NK-92 (cell line): ENCODE data around the gene CTNNA1.

Experiments
- DNase-seq: peaks from one replicate; lab custom pipeline; 2025; ENCODE audit not compliant: unreplicated experiment; lab: John Stamatoyannopoulos, UW

The CTNNA1 gene

DNA sequence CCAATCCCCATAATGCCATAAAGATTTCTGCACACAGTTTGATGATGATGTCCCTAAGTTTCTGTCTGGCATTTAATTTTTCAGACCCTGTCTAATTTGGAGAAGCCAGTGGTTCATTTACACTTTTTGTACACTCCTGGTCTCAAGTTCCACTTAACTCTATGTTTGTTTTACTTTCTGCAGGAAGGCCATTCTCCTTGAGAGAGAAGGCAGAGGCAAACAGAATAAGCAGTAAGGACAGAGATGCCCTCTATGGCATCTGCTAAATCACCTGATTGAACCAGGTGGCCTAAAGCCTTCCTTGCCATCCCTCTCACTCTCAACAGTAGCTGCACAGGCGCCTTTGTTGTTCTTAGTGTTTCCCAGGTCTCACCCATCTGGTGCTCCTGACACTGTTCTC is 208.0 kb downstream of the CTNNA1 start:
- no peak for DNase-seq

DNA sequence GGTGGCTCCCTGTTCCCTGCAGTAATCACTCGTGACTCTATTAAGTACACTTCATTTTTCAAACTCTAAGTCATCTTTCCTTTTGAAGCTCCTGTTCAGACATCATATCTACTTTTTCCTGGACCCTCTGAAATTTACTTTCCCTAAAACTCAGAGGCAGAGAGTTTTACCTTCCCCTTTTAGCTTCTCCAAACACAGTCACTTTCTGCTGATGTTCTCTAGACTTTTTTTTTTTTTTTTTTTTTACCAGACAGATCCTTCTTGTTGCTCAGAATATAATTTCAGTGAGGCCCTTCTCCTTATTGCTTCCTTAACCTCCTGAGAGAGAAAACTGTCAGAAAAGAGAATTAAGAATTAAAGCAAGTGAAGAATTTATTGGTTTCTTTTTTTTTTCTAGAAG is 208.5 kb downstream of the CTNNA1 start:
- DNase-seq, result no peak

DNA sequence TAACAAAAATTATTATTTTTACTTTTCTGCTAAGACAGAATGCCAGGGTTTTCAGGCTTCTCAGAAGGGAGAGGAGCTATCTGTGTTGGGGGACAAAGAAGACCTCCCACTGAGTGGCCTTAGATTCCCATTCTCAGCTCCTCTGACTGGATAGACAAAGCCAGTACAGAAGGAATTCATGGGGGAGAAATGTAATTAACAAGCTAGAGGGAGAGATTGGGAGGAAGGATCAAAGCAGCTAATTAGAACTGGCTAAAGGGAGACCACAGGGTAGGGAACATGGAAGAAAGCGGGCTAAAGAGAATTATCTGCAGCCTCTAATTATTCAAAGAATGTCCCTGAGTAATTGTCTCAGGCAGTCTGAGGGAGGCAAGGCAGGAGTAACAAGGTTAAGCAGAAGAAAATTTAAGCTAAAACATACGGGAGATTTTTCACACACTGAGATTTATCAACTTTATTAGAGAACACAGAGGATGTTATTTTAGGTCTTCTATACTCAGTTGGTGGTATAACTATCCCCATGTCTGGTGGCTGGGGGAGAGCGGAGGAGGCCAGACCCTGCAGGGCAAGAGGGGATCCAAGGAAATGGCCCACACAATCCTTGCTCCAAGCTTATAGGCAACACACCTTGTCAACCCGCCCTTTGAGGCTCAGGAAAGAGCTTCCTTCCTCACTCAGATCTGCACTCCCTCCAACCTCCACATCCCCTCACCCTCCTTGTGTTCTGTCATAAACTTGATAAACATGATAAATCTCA is 209.6 kb downstream of the CTNNA1 start:
- no peak for DNase-seq

DNA sequence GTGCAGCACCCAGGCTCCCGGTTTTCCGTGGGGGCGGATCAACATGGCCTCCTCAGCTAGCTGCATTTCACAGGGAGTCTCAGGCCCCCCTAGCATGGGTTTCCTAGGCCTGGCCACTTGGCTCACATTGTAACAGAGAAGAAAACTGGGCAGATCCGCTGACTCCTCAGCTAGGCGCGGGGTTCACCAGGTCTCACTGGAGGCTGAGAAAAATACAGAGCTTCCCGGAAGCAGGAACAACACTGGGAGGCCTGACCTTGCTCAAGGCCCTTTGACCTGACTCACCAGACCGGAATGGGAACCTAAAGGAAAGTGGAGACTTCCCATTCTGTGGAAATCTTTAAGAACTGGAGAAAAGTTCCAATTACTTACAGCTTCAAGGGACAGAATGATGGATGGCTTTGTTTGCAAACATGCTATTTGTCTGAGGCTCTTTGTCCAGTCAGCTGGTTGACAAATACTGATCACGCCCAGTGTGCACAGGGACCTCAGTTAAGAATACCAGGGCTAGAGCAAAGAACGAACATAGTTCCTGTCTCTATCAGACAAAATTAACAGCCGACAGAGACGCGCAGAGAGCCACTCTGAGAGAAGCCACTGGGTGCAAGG is 210.6 kb downstream of the CTNNA1 start:
- DNase-seq, result no peak

DNA sequence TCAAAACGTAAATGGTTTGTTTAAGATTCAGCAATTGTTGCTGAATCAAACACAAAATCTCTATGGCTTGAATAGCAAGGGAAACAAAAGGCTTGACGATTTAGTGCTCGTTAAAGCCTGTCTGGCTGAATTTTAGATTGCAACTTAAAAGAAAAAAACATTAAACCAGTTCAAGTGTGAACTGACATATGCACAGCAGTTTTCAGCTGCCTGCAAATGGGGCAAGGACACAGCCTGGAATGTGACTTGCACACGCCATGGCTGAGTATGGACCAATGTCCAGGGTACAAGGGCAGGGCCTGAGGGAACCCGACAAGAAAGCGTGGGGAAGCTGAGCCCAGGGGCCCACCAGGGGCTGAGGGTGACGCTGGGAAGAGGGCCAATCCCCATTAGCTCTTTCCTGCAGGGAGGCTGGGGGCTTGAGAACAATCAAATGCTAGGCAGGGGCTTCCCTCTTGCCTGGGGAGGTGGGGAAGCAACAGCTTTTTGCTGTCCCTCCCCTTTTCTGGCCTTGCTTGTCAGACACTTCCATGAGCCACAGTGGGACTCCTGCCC is 211.5 kb downstream of the CTNNA1 start:
- DNase-seq, result no peak

DNA sequence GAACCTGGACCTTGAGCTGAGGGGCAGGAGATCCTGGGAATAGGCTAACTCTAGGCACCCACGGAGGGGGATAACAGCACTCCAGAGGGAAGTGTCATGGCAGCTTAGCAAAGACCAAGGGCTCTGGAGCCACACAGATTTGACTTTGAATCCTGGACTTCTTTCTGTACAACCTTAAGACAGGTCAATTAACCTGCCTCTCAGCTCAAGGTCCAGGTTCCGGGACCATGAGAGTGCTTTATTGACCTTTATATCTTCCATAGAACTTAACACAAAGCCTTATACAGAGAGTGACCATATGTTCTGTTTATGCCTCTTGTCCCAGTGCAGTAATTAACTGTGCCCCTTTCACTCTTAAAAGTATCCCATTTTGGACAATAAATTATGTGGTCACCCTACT is 212.4 kb downstream of the CTNNA1 start:
- DNase-seq, result no peak

DNA sequence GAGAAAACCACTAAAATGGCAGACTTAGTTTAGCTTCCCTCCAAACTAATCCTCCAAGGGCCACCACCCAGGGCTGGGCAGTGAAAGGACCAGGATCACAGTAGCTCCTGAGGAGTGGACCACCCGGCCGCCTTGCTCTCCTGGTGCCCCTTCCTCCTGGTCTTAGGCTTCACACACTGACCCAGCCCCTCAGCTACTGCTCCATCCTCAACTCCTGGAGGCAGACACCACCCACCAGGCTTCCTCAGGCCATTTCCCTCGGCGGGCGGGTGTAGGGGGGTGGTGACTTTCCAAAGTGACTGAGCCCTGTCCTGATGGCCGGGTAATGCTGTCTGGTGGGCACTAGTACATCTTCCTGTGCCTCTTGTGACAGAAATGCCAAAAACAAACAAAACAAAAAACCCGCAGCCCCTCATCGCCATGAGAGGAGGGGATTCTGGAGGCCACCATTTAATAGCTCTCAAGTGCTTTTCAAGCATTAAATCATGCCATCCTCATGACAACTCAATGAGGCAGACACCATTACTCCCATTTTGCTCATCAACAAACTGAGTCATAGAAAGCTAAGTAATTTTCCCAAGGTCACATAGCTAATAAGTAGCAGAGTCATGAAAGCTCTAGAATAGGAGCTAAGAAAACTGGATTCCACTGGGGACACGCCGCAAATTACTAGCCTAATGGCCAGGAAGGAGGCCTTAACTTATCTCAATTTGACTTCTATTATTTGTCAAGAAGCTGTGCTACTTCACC is 213.2 kb downstream of the CTNNA1 start:
- DNase-seq, result no peak

DNA sequence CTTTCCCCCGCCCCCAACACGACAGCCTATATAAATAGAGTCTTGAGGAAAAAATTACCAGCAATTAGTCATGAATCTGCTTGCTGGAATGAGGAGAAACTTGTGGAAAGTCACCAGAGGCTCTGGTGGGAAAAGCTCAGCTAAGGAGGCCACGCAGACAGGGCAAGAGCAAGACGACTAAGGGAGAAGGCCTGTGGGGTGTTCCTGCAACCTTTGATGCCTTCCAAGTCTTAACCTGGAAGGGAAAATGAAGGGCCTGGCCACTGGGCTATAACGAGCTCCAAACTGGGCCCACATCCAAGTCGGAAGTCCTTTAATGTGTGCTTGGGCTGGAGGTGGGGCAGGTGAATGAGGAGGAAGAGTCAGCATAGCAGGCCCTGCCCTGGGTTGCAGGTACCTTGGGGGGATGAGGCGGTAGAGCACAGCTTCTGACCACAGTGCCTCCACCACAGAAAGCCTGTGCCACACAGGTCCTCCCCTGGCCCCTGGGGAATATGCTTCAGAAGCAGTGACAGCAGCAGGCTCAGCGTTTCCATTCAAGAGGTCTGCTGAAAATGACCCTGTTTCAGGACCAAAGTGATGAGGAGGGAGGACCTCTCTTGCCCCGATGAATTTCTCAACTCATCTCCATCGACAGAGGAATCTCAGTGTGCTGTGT is 214.7 kb downstream of the CTNNA1 start:
- no peak for DNase-seq

DNA sequence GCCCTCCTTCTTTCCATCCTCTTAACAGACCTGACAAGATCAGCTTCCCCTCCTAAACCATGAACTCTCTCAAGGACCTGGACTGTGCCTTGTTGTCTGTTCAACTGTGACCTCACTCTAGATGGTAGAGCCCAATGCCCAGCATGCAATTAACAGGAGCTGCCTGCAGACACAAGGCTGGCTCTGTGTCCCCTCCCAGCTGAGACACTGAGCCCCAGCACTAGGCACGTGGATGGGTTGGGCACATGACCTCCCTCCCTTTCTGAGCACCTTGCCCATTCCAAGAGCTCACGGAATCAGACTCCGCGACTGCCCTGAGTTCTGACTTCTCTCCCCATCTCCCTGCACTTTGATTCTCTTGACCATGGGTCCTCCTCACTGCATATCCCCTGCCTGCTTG is 215.4 kb downstream of the CTNNA1 start:
- DNase-seq, result no peak

DNA sequence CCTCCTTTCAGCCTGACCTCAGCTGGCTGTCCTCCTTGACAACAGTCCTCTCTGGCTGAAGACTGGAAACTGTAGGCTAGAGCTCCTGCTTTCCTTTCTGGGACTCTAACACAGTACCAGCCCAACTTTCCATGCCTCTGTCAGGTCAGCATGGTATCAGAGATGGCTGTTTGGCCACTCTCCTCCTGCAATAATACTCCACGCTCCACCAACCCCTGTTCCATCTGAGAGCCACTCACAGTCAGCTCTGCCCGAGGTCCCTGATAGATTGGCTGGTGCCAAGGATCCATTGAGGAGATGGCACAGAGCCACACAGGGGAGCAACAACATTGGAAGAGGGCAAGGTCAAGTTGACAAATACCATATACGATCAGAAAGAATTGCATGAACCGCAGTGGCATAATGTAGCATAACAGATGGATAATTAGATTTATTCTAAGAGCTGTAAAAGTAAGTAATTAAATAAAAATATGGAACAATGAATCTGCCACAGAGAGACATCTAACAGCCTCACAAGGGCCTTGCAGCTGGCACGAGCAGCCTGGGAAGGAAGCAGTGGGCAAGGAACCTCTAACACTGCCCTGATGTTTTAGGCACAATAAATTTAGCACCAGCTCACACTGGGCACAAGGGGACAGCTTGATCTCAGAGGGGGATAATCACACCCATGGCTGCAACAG is 216.2 kb downstream of the CTNNA1 start:
- no peak for DNase-seq

DNA sequence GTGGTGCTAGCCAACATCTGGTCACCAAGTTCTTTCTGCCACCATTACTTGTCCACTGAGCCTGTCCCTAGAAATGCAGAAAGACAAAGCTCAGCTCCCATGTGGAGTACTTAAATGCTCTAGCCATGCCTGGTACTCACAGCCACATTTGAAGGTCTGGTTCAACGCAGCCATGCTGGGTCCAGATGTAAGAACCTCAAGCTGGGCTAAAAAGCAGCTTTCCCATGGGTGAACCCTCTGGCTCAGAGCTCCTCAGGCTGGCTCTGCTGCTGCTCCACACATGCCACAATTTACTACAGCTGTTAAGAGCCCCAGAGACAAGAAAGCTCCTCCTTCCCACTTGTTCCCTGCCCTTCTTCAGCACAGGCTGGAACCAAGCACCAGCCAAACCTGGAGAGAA is 219.0 kb downstream of the CTNNA1 start:
- no peak for DNase-seq

DNA sequence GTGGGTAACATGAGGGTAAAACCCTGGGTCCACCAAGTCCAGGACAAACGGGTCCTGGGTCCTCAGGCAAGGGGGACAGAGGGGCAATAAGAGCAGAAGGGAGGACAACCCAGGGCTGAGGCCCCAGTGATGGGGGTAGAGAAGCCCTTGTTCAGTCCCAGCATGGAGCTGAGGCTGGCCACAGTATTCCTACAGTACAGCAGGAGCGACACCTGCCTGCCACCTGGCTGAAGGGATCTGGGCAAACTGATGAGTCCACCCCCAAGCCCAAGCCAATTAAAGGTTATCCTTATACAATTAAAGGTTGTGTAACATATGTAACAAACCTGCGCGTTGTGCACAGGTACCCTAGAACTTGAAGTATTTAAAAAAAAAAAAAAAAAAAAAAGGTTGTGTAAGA is 219.6 kb downstream of the CTNNA1 start:
- DNase-seq, result no peak

DNA sequence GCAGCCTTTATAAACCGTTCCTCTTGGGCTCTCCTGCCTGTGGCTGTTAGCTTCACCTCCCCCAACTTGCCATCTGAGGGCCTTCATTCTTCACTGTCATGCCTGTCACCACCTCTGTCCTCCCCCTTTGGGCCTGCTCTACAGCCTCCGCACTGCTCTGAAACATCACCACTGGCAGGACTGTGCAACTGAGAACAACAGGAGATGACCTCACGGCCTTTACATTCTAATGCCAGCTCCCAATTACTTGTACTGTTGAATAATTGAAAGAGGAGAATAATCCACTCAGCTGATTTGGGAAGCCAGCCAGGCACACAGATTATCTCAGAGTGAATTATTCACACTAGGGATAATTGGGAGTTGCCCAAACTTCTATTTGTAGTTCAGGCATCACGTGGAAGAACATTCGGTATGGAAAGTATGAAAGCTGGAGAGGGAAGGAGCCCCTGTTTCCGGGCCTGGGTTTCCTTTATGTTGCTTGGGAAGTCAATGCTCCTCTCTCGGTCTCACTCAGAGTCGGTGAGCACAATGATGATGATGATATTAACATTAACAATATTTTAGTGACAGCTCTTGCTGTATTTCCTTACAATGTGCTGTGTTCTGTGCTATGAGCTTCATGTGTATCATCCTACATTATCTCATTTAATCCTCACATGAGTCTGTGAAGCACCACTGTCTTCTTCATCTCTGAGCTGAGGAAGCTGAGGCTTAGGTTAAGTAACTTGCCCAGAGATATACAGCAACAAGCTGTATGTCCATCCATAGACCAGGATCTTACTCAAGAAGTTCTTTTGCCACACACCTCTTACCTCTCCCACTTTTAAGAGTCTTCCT is 221.2 kb downstream of the CTNNA1 start:
- DNase-seq, result no peak

DNA sequence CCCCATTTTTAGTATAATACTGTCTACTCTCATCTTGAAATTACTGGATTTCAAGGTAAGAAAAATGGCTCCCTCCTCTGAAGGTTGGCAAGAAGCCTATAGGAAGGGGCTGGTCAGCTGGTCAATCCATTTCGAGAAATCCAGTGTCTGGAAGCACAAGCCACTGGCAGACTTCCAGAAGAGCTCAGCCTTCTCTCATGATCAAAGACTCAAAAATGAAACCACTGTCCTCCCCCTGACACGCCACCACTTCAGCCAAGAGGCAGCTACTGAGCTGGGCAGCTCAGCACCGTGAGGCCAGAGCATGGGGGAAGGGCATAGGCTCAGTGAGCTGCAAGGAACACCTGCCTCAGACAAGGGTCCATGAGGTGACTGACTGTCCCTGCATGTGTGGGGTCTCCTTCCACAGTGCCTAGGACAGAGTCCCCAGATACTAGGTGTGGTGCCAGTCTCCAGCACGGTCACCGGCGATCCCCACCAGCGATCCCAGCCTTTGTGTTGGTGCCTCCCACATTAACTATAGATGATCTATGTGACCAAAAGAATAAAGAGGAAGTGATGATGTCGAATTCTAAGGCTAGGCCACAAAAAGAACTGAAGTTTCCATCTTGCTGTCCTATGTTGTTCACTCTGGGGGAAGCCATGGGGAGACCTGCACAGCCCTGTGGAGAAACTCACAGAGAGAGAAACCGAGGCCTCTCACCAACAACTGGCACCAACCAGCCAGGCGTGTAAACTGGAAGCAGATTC is 222.0 kb downstream of the CTNNA1 start:
- no peak for DNase-seq

DNA sequence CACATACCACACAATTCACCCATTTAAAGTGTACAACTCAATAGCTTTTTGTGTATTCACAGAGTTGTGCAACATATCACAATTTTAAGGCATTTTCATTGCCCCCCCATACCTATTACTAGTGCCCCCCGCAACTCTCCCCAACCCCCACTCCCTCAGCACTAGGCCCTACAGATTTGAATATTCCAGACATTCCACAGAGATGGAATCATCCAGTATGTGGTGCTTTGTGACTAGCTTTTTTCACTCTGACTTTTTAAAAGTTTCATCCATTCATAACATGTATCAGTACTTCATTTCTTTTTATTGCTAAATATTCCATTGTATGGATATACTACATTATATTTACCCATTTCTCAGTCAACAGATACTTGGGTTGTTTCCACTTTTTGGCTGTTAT is 224.9 kb downstream of the CTNNA1 start:
- DNase-seq, result no peak

DNA sequence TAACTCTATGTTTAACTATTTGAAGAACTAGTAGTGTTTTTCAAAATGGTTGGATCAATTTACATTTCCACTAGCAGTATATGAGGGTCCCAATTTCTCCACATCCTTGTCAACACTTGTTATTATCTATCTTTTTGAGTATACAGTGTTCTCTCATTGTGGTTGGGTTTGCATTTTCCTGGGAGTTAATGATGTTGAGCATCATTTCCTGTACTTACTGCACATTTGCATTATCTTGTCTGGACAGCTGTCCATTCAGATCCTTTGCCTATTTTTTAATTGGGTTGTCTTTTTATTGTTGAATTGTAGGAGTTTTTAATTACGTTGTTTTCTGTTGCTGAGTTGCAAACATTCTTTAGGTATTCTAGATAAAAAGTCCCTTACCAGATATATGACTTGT is 225.4 kb downstream of the CTNNA1 start:
- no peak for DNase-seq

DNA sequence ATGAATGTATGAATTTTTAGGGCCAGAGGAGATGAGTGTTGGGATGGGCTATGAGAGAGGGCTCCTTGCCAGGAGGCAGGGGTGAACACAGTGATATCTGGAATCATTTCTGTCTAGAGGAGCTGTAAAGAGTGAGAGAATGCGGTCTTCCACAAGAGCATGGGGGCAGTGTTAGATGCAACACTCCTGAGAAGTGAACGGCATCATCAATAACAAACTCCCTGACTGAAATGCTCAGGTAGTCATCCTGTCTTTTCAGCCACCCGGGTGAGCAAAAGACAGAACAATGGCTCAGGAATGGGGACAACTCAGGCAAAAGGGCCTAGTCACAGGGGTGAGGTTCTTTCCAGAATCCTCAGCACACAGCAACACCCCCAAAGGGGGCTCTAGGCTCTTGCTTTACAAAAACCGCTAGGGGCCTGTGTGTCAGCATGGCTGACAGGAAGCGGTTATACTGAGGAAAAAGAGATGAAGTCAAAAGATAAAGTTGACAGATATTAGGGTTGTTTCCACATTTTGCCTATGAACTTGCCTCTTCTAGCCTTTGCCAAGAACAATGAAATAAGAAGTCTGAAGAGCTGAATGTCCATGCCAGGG is 226.6 kb downstream of the CTNNA1 start:
- no peak for DNase-seq

DNA sequence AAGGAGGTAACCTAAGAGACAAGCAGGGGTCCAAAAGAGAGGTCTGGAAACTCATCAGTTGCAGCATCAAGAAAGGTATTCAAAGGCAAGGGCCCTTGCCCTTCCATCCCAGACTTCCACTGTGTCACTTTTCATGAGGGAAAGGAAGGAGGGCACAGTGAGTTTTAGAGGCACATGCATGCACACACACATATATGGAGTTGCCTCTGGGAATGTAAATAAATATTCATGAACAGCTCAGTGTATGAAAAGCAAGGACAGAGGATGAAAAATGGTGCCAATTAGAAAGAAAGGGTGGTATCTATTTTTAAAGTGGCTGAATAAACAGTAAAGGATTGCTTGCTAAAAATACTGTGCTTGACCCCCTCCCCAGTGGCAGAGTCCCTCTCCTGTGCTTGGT is 227.2 kb downstream of the CTNNA1 start:
- DNase-seq, result no peak

DNA sequence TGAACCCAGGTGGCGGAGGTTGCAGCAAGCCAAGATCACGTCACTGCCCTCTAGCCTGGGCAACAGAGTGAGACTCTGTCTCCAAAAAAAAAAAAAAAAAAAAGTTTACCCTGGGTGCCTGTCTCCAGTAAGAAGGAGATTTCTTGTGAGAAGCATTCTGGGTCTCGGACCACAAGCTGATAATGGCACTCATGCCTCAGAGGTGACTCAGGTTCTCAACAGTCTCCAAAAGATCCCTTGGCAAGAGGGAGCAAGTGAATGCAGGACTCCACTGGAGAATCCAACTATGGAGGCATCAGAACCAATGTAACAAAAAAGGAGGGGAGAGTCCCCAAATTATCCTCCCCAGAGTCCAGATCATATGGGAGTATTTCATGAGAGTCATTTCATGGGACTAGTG is 227.9 kb downstream of the CTNNA1 start:
- DNase-seq, result no peak
